SK-N-SH (cell line): ENCODE measurements around the gene PPIF. TPM values are rescaled to one million over a fixed set of nuclear protein-coding genes. Genes with fewer than 3 reads are reported as not detected.

Experiments
- CTCF ChIA-PET: fragments of 300-600, 350-600 bp; formaldehyde crosslinking; extraction: SDS; loops from one replicate; lab custom pipeline; 2021; lab: Yijun Ruan, JAX
- POLR2A ChIA-PET: fragments of 350-600 bp; sonication (Branson Sonifier 250); formaldehyde crosslinking; extraction: SDS; loops from one replicate; lab custom pipeline; 2020; ENCODE audit warnings: antibody characterized with exemption, inconsistent platforms; lab: Yijun Ruan, JAX
- DNase-seq: peaks from one replicate; pipeline ENCODE4 v3.0.0; 2012
- H2AFZ ChIP-seq: fragments of 200-600 bp; sonication (generic); 2 replicates; pipeline ENCODE4 v1.8.1; 2016; ENCODE audit warnings: antibody characterized with exemption, mild to moderate bottlenecking, low read depth
- H3F3A ChIP-seq: fragments of 200-600 bp; sonication (generic); replicated peaks from 2 replicates; pipeline ENCODE3; 2016; ENCODE audit warnings: antibody characterized with exemption, mild to moderate bottlenecking; ENCODE audit not compliant: insufficient read depth
- H3K27ac ChIP-seq, 2 experiments: fragments of 200-500 bp in 1 of 2; fragments of 200-600 bp in 1 of 2; sonication (Bioruptor generic) in 1 of 2; sonication (generic), shearing (Covaris generic) in 1 of 2; 2 replicates each; pipeline versions ENCODE4 v1.5.1 to v1.6.1; 2014 to 2016; ENCODE audit warnings: low read depth in 2 of 2, inconsistent platforms in 1 of 2, low read length in 1 of 2, mild to moderate bottlenecking in 1 of 2, mixed read lengths in 1 of 2
- H3K27me3 ChIP-seq: fragments of 200-600 bp; sonication (generic), shearing (Covaris generic); 2 replicates; pipeline ENCODE4 v1.6.1; 2016; ENCODE audit warnings: mixed run types; ENCODE audit not compliant: insufficient read depth
- H3K36me3 ChIP-seq, 2 experiments: fragments of 200-500 bp in 1 of 2; fragments of 200-600 bp in 1 of 2; sonication (Bioruptor generic) in 1 of 2; sonication (generic) in 1 of 2; replicated peaks in 1 of 2; 2 replicates each; pipeline versions ENCODE3 to v1.5.1; 2014 to 2016; ENCODE audit warnings: low read length in 1 of 2, mild to moderate bottlenecking in 1 of 2; ENCODE audit not compliant: insufficient read depth in 2 of 2, control insufficient read depth in 1 of 2
- H3K4me1 ChIP-seq, 2 experiments: fragments of 200-500 bp in 1 of 2; fragments of 200-600 bp in 1 of 2; sonication (Bioruptor generic) in 1 of 2; sonication (generic), shearing (Covaris generic) in 1 of 2; 2 replicates each; pipeline versions ENCODE4 v1.5.1 to v1.6.1; 2014 to 2016; ENCODE audit warnings: low read depth in 1 of 2, low read length in 1 of 2, mixed run types in 1 of 2; ENCODE audit not compliant: insufficient read depth in 2 of 2, control insufficient read depth in 1 of 2
- H3K4me2 ChIP-seq: fragments of 200-600 bp; sonication (generic), shearing (Covaris generic); 2 replicates; pipeline ENCODE4 v1.6.1; 2017; ENCODE audit warnings: mixed run types
- H3K4me3 ChIP-seq, 2 experiments: fragments of 200-500 bp in 1 of 2; fragments of 200-600 bp in 1 of 2; sonication (Bioruptor generic) in 1 of 2; sonication (generic), shearing (Covaris generic) in 1 of 2; 2 replicates each; pipeline versions ENCODE4 v1.5.1 to v1.8.1; 2014 to 2016; ENCODE audit warnings: low read depth in 2 of 2, inconsistent platforms in 1 of 2, low read length in 1 of 2, mild to moderate bottlenecking in 1 of 2, mixed read lengths in 1 of 2, moderate library complexity in 1 of 2
- H3K79me2 ChIP-seq: fragments of 200-600 bp; sonication (generic); 2 replicates; pipeline ENCODE4 v1.8.1; 2017; ENCODE audit warnings: mild to moderate bottlenecking; ENCODE audit not compliant: insufficient read depth
- H3K9ac ChIP-seq: fragments of 200-600 bp; sonication (generic); 2 replicates; pipeline ENCODE4 v1.6.1; 2017; ENCODE audit warnings: mixed run types
- H3K9me2 ChIP-seq: fragments of 200-600 bp; sonication (generic); 2 replicates; pipeline ENCODE4 v1.6.1; 2017; ENCODE audit warnings: mixed run types
- H3K9me3 ChIP-seq: fragments of 200-600 bp; sonication (generic); 2 replicates; pipeline ENCODE4 v1.6.1; 2017; ENCODE audit warnings: mixed run types, mild to moderate bottlenecking, moderate library complexity
- H4K20me1 ChIP-seq: fragments of 200-600 bp; sonication (generic); 2 replicates; pipeline ENCODE4 v1.6.1; 2017; ENCODE audit warnings: mild to moderate bottlenecking, mixed run types; ENCODE audit not compliant: insufficient read depth
- CHD2 ChIP-seq: fragments of 150-350 bp; IDR thresholded peaks from 2 replicates; pipeline ENCODE4 v1.6.1; 2018; ENCODE audit warnings: low read length; ENCODE audit not compliant: partially characterized antibody
- ELF1 ChIP-seq: IDR thresholded peaks from 2 replicates; pipeline ENCODE4 v1.4.0; 2012
- EP300 ChIP-seq, 2 experiments: IDR thresholded peaks; 2 replicates each; pipeline versions ENCODE4 v1.4.0 to v1.6.1; 2012; ENCODE audit warnings: borderline replicate concordance in 1 of 2, low read depth in 1 of 2, low read length in 1 of 2
- EZH2phosphoT487 ChIP-seq: fragments of 200-600 bp; sonication (generic); IDR thresholded peaks from 2 replicates; pipeline ENCODE4 v1.6.1; 2017; ENCODE audit warnings: low read depth, mixed run types, mild to moderate bottlenecking, antibody characterized with exemption, moderate library complexity, borderline replicate concordance
- FOXJ3 ChIP-seq: sonication (generic); formaldehyde crosslinking; IDR thresholded peaks from 2 replicates; pipeline ENCODE4 v1.5.1; 2020; ENCODE audit warnings: mild to moderate bottlenecking, missing genetic modification reagents
- GABPA ChIP-seq: IDR thresholded peaks from 2 replicates; pipeline ENCODE4 v1.4.0; 2012; ENCODE audit warnings: low read depth, mild to moderate bottlenecking
- JUND ChIP-seq: IDR thresholded peaks from 2 replicates; pipeline ENCODE4 v1.4.0; 2012
- MEF2A ChIP-seq: IDR thresholded peaks from 2 replicates; pipeline ENCODE4 v1.4.0; 2012; ENCODE audit warnings: low read depth, borderline replicate concordance
- NFIC ChIP-seq: IDR thresholded peaks from 2 replicates; pipeline ENCODE4 v1.4.0; 2012; ENCODE audit warnings: borderline replicate concordance
- POLR2AphosphoS5 ChIP-seq: IDR thresholded peaks from 2 replicates; pipeline ENCODE4 v1.6.1; 2012; ENCODE audit warnings: low read depth, low read length
- RAD21 ChIP-seq: IDR thresholded peaks from 2 replicates; pipeline ENCODE4 v1.6.1; 2012; ENCODE audit warnings: mild to moderate bottlenecking, low read length
- RFX5 ChIP-seq: IDR thresholded peaks from 2 replicates; pipeline ENCODE4 v1.6.1; 2012; ENCODE audit warnings: mild to moderate bottlenecking, improper control_type of control experiment, low read length
- RXRA ChIP-seq: IDR thresholded peaks from 2 replicates; pipeline ENCODE4 v1.4.0; 2012; ENCODE audit warnings: low read depth, mild to moderate bottlenecking, borderline replicate concordance
- SIN3A ChIP-seq: IDR thresholded peaks from 2 replicates; pipeline ENCODE4 v1.6.1; 2012; ENCODE audit warnings: low read depth, mild to moderate bottlenecking, low read length, moderate library complexity, borderline replicate concordance
- TAF1 ChIP-seq: IDR thresholded peaks from 2 replicates; pipeline ENCODE4 v1.6.1; 2012; ENCODE audit warnings: low read depth, mild to moderate bottlenecking, low read length, moderate library complexity, borderline replicate concordance
- TCF12 ChIP-seq: IDR thresholded peaks from 2 replicates; pipeline ENCODE4 v1.4.0; 2012
- TEAD4 ChIP-seq: IDR thresholded peaks from 2 replicates; pipeline ENCODE4 v1.4.0; 2012; ENCODE audit warnings: mild to moderate bottlenecking, borderline replicate concordance; ENCODE audit not compliant: insufficient read depth
- YY1 ChIP-seq: IDR thresholded peaks from 2 replicates; pipeline ENCODE4 v1.4.0; 2012; ENCODE audit warnings: low read depth, mild to moderate bottlenecking
- WGBS: methylation state at CpG from one replicate; pipeline ENCODE4 v1.1.6; 2017; ENCODE audit warnings: low lambda C conversion rate; 5-methylcytosine and 5-hydroxymethylcytosine counted together
- polyA plus RNA-seq, 3 experiments: library from polyadenylated mRNA; depleted of rRNA; stranded (reverse); fragments of >200 nt; gene quantifications; 2 replicates each; pipeline ENCODE4 v1.2.3, GENCODE V29; 2012
- TF ChIP-seq, protein P1 (sequence below): IDR thresholded peaks from 2 replicates; pipeline ENCODE4 v1.4.0; 2012; ENCODE audit warnings: low read depth, borderline replicate concordance
- TF ChIP-seq, protein P2 (sequence below): IDR thresholded peaks from 2 replicates; pipeline ENCODE4 v1.4.0; 2012; ENCODE audit warnings: low read depth, borderline replicate concordance

PPIF gene
- polyA plus RNA-seq, 1 of the 3 experiments (the other 2 are of a cell fraction): 85.9 TPM

DNA sequence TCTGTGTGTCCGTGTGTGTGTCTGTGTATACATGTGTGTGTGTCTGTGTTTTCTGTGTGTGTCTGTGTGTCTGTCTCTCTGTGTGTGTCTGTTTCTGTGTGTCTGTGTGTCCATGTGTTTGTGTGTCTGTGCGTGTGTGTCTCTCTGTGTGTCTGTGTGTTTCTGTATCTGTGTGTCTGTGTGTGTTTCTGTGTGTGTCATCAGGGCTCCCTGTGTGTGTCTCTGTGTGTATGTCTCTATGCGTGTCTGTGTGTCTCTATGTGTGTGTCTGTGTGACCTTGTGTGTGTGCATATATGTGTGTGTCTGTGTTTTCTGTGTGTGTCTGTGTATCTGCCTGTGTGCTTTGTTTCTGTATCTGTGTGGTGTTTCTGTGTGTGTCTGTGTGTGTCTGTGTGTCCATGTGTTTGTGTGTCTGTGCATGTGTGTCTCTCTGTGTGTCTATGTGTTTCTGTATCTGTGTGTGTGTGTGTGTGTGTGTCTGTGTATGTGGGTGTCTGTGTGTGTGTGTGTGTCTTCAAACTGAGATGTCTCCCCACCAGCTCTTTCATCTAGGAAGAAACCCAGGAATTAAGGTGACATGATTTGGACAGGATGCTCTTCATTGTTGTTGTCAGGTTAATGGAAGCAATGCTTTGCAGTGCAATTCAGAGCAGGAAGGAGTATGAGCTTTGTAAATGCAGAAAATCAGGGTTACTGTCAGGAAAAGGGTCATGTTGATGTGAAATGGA, 20.7 kb upstream of the PPIF start:
- no peak overlapping the region for H3K4me3 ChIP-seq
- H3K27me3 ChIP-seq: no peaks in the 10 kb centered on the region
- H3K9me3 ChIP-seq: no peaks in the 10 kb centered on the region
- H3K36me3 ChIP-seq: no peaks in the 10 kb centered on the region
- no peaks in the 10 kb centered on the region for H3K9me2 ChIP-seq
- H3F3A ChIP-seq: peaks cover 8% of the 10 kb centered on the region
- H3K4me1 ChIP-seq: peaks cover 9 to 11% of the 10 kb centered on the region in 2 experiments; a peak in 2 of 4 replicates
- ChIA-PET CTCF (no interaction called here), POLR2A (no interaction called here)
- H2AFZ ChIP-seq: no peak overlapping the region
- H3K9ac ChIP-seq: no peak overlapping the region
- DNase-seq: no peak
- no peak overlapping the region for H3K27ac ChIP-seq
- no peaks in the 10 kb centered on the region for H3K79me2 ChIP-seq
- TF ChIP-seq GABPA (no peak), SIN3A (no peak), TAF1 (no peak), POLR2AphosphoS5 (no peak), RXRA (no peak), EZH2phosphoT487 (no peak), CHD2 (no peak), TCF12 (no peak), RFX5 (no peak), RAD21 (no peak), YY1 (no peak), MEF2A (no peak), NFIC (no peak), FOXJ3 (CRISPR knock-in tag) (no peak), TEAD4 (no peak), ELF1 (no peak), EP300 (IDR thresholded peaks at IDR 0.05; ENCODE audit: borderline replicate concordance in 1 of 2, low read depth in 1 of 2, low read length in 1 of 2) (no peak), JUND (no peak)
- TF ChIP-seq, protein P1, sequence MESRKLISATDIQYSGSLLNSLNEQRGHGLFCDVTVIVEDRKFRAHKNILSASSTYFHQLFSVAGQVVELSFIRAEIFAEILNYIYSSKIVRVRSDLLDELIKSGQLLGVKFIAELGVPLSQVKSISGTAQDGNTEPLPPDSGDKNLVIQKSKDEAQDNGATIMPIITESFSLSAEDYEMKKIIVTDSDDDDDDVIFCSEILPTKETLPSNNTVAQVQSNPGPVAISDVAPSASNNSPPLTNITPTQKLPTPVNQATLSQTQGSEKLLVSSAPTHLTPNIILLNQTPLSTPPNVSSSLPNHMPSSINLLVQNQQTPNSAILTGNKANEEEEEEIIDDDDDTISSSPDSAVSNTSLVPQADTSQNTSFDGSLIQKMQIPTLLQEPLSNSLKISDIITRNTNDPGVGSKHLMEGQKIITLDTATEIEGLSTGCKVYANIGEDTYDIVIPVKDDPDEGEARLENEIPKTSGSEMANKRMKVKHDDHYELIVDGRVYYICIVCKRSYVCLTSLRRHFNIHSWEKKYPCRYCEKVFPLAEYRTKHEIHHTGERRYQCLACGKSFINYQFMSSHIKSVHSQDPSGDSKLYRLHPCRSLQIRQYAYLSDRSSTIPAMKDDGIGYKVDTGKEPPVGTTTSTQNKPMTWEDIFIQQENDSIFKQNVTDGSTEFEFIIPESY: no peak
- TF ChIP-seq, protein P2, sequence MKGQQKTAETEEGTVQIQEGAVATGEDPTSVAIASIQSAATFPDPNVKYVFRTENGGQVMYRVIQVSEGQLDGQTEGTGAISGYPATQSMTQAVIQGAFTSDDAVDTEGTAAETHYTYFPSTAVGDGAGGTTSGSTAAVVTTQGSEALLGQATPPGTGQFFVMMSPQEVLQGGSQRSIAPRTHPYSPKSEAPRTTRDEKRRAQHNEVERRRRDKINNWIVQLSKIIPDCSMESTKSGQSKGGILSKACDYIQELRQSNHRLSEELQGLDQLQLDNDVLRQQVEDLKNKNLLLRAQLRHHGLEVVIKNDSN: no peak
- no peak overlapping the region for H3K4me2 ChIP-seq
- 82% methylated on average over 3 of the region's 3 CpGs for WGBS
- no peaks in the 10 kb centered on the region for H4K20me1 ChIP-seq
